HepG2 (cell line): ENCODE results near the gene ROBO2. TPM values are rescaled to one million over a fixed set of nuclear protein-coding genes. Genes with fewer than 3 reads are reported as not detected.

Experiments
- ATAC-seq: fragments of 200-7000 bp; cut with Tn5 transposase; 3 replicates; pipeline ENCODE4 v1.9.1; 2020; ENCODE audit warnings: mild to moderate bottlenecking, moderate library complexity
- BruUV-seq: library from RNA; stranded (reverse); fragments of 400-500 nt; replicated peaks from 2 replicates; lab custom pipeline; 2021; lab: Mats Ljungman, UMichigan
- CTCF ChIA-PET: fragments of 300-600 bp; formaldehyde crosslinking; extraction: SDS; loops from one replicate; lab custom pipeline; 2021; ENCODE audit warnings: low total read pairs, inconsistent platforms, low intra/inter-chr PET ratio; lab: Yijun Ruan, JAX
- POLR2A ChIA-PET: fragments of 350-600 bp; sonication (Branson Sonifier 250); formaldehyde crosslinking; loops from one replicate; lab custom pipeline; 2020; ENCODE audit warnings: antibody characterized with exemption, inconsistent platforms; lab: Yijun Ruan, JAX
- DNase-seq: peaks from one replicate; pipeline ENCODE4 v3.0.0-alpha.2; 2015; ENCODE audit warnings: low spot score
- FAIRE-seq: peaks from 3 replicates; lab custom pipeline; 2011; peaks lifted over from hg19 to GRCh38; lab: Jason Lieb, UNC
- H2AFZ ChIP-seq: one replicate; pipeline ENCODE4 v1.6.1; 2011; ENCODE audit warnings: low read length, inconsistent platforms
- H3K27ac ChIP-seq: fragments of 300-600 bp; 3 replicates; pipeline ENCODE4 v1.8.0; 2011; ENCODE audit warnings: mixed run types, mild to moderate bottlenecking, mixed read lengths, low read length, inconsistent platforms; ENCODE audit not compliant: insufficient read depth; ENCODE audit errors: extremely low read length
- H3K27me3 ChIP-seq, 2 experiments: fragments of 200-600 bp in 1 of 2; 2 replicates in 1 of 2; 3 replicates in 1 of 2; pipeline versions ENCODE4 v1.6.0 to v1.8.0; 2011; ENCODE audit warnings: low read length in 2 of 2, mild to moderate bottlenecking in 2 of 2, moderate library complexity in 2 of 2, inconsistent platforms in 1 of 2; ENCODE audit not compliant: insufficient read depth in 2 of 2, control insufficient read depth in 1 of 2
- H3K36me3 ChIP-seq, 2 experiments: fragments of 200-600 bp in 1 of 2; replicated peaks in 1 of 2; 2 replicates in 1 of 2; 3 replicates in 1 of 2; pipeline versions ENCODE4 v1.5.1 to v1.8.0; 2011; ENCODE audit warnings: low read length in 2 of 2, inconsistent platforms in 1 of 2; ENCODE audit not compliant: insufficient read depth in 2 of 2, control insufficient read depth in 1 of 2
- H3K4me1 ChIP-seq: 2 replicates; pipeline ENCODE4 v1.5.1; 2012; ENCODE audit warnings: low read length, inconsistent platforms; ENCODE audit not compliant: insufficient read depth
- H3K4me2 ChIP-seq: 2 replicates; pipeline ENCODE4 v1.6.0; 2011; ENCODE audit warnings: low read depth, low read length, inconsistent platforms
- H3K4me3 ChIP-seq, 3 experiments: fragments of 200-600 bp in 1 of 3; sonication (generic), shearing (Covaris generic) in 1 of 3; replicated peaks in 1 of 3; 2 replicates each; pipeline ENCODE4 v1.5.1; 2011 to 2016; ENCODE audit warnings: low read length in 3 of 3, inconsistent platforms in 2 of 3, low read depth in 2 of 3, mild to moderate bottlenecking in 2 of 3, control low read depth in 1 of 3, mixed read lengths in 1 of 3; ENCODE audit not compliant: insufficient read depth in 1 of 3
- H3K79me2 ChIP-seq: one replicate; pipeline ENCODE4 v1.6.1; 2011; ENCODE audit warnings: low read length, inconsistent platforms; ENCODE audit not compliant: insufficient read depth
- H3K9ac ChIP-seq: 2 replicates; pipeline ENCODE4 v1.6.0; 2011; ENCODE audit warnings: mild to moderate bottlenecking, low read depth, low read length, inconsistent platforms; ENCODE audit not compliant: insufficient read depth
- H3K9me3 ChIP-seq: 2 replicates; pipeline ENCODE4 v1.5.1; 2012; ENCODE audit warnings: mild to moderate bottlenecking, low read length
- H4K20me1 ChIP-seq: 2 replicates; pipeline ENCODE4 v1.6.0; 2011; ENCODE audit warnings: inconsistent platforms, mild to moderate bottlenecking, low read length, moderate library complexity; ENCODE audit not compliant: insufficient read depth
- AGO2 ChIP-seq: fragments of 200-400 bp; formaldehyde crosslinking; optimal IDR thresholded peaks from 2 replicates; pipeline ENCODE3; 2017; ENCODE audit warnings: mild to moderate bottlenecking, low read depth, low read length, moderate library complexity
- ATM ChIP-seq: fragments of 450-650 bp; IDR thresholded peaks from 2 replicates; pipeline ENCODE4 v1.7.1; 2017; ENCODE audit warnings: mild to moderate bottlenecking, borderline replicate concordance
- CCDC6 ChIP-seq: sonication (generic); formaldehyde crosslinking; IDR thresholded peaks from 2 replicates; pipeline ENCODE4 v1.8.1; 2022; ENCODE audit warnings: mild to moderate bottlenecking, missing genetic modification reagents, moderate library complexity
- CREB3 ChIP-seq: sonication (generic); formaldehyde crosslinking; IDR thresholded peaks from 2 replicates; pipeline ENCODE4 v1.5.0; 2020; ENCODE audit warnings: missing genetic modification reagents
- DR1 ChIP-seq: sonication (generic); formaldehyde crosslinking; IDR thresholded peaks from 2 replicates; pipeline ENCODE4 v1.8.0; 2021; ENCODE audit warnings: mild to moderate bottlenecking, missing genetic modification reagents, inconsistent platforms
- FOXA1 ChIP-seq, 2 experiments: fragments of 450-650 bp in 1 of 2; sonication (generic) in 1 of 2; formaldehyde crosslinking in 1 of 2; IDR thresholded peaks; 2 replicates each; pipeline versions ENCODE4 v1.4.0 to v1.6.1; 2016 to 2020; ENCODE audit warnings: missing genetic modification reagents in 1 of 2
- HNF4A ChIP-seq: sonication (generic); formaldehyde crosslinking; IDR thresholded peaks from 2 replicates; pipeline ENCODE4 v1.4.0; 2020; ENCODE audit warnings: missing genetic modification reagents
- LRRFIP1 ChIP-seq: sonication (generic); formaldehyde crosslinking; conservative IDR thresholded peaks from 2 replicates; pipeline ENCODE4 v1.4.0; 2020; ENCODE audit warnings: missing genetic modification reagents
- NFATC3 ChIP-seq: sonication (generic); formaldehyde crosslinking; IDR thresholded peaks from 2 replicates; pipeline ENCODE4 v1.5.1; 2020; ENCODE audit warnings: mild to moderate bottlenecking, missing genetic modification reagents
- NKX3-1 ChIP-seq: sonication (generic); formaldehyde crosslinking; IDR thresholded peaks from 2 replicates; pipeline ENCODE4 v1.5.0; 2020; ENCODE audit warnings: missing genetic modification reagents
- SOX5 ChIP-seq: IDR thresholded peaks from 2 replicates; pipeline ENCODE4 v1.6.1; 2016; ENCODE audit warnings: borderline replicate concordance
- ZNF17 ChIP-seq: sonication (generic); formaldehyde crosslinking; IDR thresholded peaks from 2 replicates; pipeline ENCODE4 v1.5.0; 2020; ENCODE audit warnings: mild to moderate bottlenecking, missing genetic modification reagents
- ZNF619 ChIP-seq: sonication (generic); formaldehyde crosslinking; IDR thresholded peaks from 2 replicates; pipeline ENCODE4 v1.4.0; 2020; ENCODE audit warnings: mild to moderate bottlenecking, missing genetic modification reagents
- ZNF772 ChIP-seq: sonication (generic); formaldehyde crosslinking; IDR thresholded peaks from 2 replicates; pipeline ENCODE4 v1.5.0; 2020; ENCODE audit warnings: mild to moderate bottlenecking, missing genetic modification reagents
- WGBS: methylation state at CpG from one replicate; pipeline ENCODE4 v1.1.6; 2017; ENCODE audit warnings: low lambda C conversion rate; 5-methylcytosine and 5-hydroxymethylcytosine counted together
- in situ Hi-C: cut with HindIII; loops from 2 replicates; pipeline ENCODE4 v1.10.0; 2017; ENCODE audit warnings: low pct_unique_long_range_greater_than_20kb; ENCODE audit not compliant: extremely low pct_ligation_motif_present
- intact Hi-C: fragments of 100-400 bp; cut with micrococcal nuclease; formaldehyde crosslinking; loops from one replicate; pipeline ENCODE4 v1.10.0; 2022; ENCODE audit not compliant: unreplicated experiment
- polyA plus RNA-seq, 8 experiments: library from polyadenylated mRNA; depleted of rRNA in 3 of 8; stranded (reverse) in 7 of 8; unstranded in 1 of 8; fragments of >200 nt; fragmentation: Illumina TruSeq in 4 of 8; extraction: Trizol in 4 of 8; gene quantifications; 2 replicates each; pipeline versions ENCODE4 v1.2.1 to v1.2.3, GENCODE V29; 2011 to 2016; ENCODE audit warnings: low read depth in 4 of 8, missing spikeins in 1 of 8, mixed read lengths in 1 of 8; ENCODE audit not compliant: insufficient read depth in 1 of 8
- total RNA-seq, 5 experiments: library from RNA; depleted of rRNA; stranded (reverse); fragments of >200 nt; fragmentation: Illumina TruSeq; extraction: Trizol; gene quantifications; 2 replicates each; pipeline ENCODE4 v1.2.3, GENCODE V29; 2016; ENCODE audit warnings: low read depth in 1 of 5
- TF ChIP-seq, protein P1 (sequence below), 2 experiments: sonication (generic) in 1 of 2; formaldehyde crosslinking in 1 of 2; IDR thresholded peaks; 2 replicates each; pipeline versions ENCODE4 v1.6.1 to v1.9.0; 2014 to 2022; ENCODE audit warnings: antibody characterized with exemption in 1 of 2, borderline replicate concordance in 1 of 2, inconsistent platforms in 1 of 2, low read depth in 1 of 2, missing genetic modification reagents in 1 of 2

The ROBO2 gene
- total and polyA plus RNA-seq, 2 of the 13 experiments (the other 11 are each of a cell fraction or from before 2014, with no cell fraction given) = not detected

GRCh38 chr3:77411334-77411733 lies 371.4 kb downstream of the ROBO2 start:
- H3K27me3 ChIP-seq = no peaks in the 10 kb centered on the region
- H3K36me3 ChIP-seq = no peaks in the 10 kb centered on the region
- H3K4me2 ChIP-seq = no peak overlapping the region
- no peak overlapping the region for H3K27ac ChIP-seq
- ChIA-PET CTCF (no interaction called here), POLR2A (no interaction called here)
- H2AFZ ChIP-seq = no peak overlapping the region
- 14% methylated on average over 2 of the region's 2 CpGs for WGBS
- in situ Hi-C loops (no loop called here), intact Hi-C loops (no loop called here)
- no peaks in the 10 kb centered on the region for H4K20me1 ChIP-seq
- no peak overlapping the region for H3K4me3 ChIP-seq
- H3K4me1 ChIP-seq = no peaks in the 10 kb centered on the region
- no TSS peak for BruUV-seq
- no peak overlapping the region for H3K9ac ChIP-seq
- H3K9me3 ChIP-seq = no peaks in the 10 kb centered on the region
- FAIRE-seq = no peak
- no peaks in the 10 kb centered on the region for H3K79me2 ChIP-seq
- ATAC-seq = no peak
- no peak for DNase-seq
- TF ChIP-seq FOXA1 (IDR thresholded peaks at IDR 0.05) (no peak), FOXA1 (CRISPR knock-in tag; IDR thresholded peaks at IDR 0.05) (no peak), AGO2 (no peak), SOX5 (no peak), NFATC3 (CRISPR knock-in tag) (no peak), ZNF772 (CRISPR knock-in tag) (no peak), CREB3 (CRISPR knock-in tag) (no peak), ZNF619 (CRISPR knock-in tag) (no peak), HNF4A (CRISPR knock-in tag) (no peak), CCDC6 (no peak), LRRFIP1 (CRISPR knock-in tag) (no peak), DR1 (no peak), NKX3-1 (CRISPR knock-in tag) (no peak), ATM (no peak), ZNF17 (CRISPR knock-in tag) (no peak)
- TF ChIP-seq, protein P1, sequence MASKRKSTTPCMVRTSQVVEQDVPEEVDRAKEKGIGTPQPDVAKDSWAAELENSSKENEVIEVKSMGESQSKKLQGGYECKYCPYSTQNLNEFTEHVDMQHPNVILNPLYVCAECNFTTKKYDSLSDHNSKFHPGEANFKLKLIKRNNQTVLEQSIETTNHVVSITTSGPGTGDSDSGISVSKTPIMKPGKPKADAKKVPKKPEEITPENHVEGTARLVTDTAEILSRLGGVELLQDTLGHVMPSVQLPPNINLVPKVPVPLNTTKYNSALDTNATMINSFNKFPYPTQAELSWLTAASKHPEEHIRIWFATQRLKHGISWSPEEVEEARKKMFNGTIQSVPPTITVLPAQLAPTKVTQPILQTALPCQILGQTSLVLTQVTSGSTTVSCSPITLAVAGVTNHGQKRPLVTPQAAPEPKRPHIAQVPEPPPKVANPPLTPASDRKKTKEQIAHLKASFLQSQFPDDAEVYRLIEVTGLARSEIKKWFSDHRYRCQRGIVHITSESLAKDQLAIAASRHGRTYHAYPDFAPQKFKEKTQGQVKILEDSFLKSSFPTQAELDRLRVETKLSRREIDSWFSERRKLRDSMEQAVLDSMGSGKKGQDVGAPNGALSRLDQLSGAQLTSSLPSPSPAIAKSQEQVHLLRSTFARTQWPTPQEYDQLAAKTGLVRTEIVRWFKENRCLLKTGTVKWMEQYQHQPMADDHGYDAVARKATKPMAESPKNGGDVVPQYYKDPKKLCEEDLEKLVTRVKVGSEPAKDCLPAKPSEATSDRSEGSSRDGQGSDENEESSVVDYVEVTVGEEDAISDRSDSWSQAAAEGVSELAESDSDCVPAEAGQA (IDR thresholded peaks at IDR 0.05; ENCODE audit: low read depth) = no peak
- TF ChIP-seq, protein P1 (CRISPR knock-in tag; IDR thresholded peaks at IDR 0.05; ENCODE audit: borderline replicate concordance) = no peak
